Gastrocnemius medialis (tissue), 4 donors: ENCODE measurements around the gene REEP1.

ENCODE experiments used
- POLR2A ChIP-seq, 2 donors: fragments of 450-650 bp; IDR thresholded peaks; one replicate each; pipeline ENCODE4 v1.6.1; 2017; ENCODE audit warnings: antibody characterized with exemption in 2 of 2, mild to moderate bottlenecking in 2 of 2, moderate library complexity in 2 of 2
- TF ChIP-seq, protein P1 (sequence below), 5 experiments: fragments of 450-650 bp in 3 of 5; fragments of 200-600 bp in 2 of 5; sonication (generic) in 2 of 5; IDR thresholded peaks in 4 of 5; conservative IDR thresholded peaks in 1 of 5; 1 replicate in 4 of 5; 2 replicates in 1 of 5; pipeline ENCODE4 v1.5.1; 2016 to 2019; ENCODE audit warnings: antibody characterized with exemption in 5 of 5, mild to moderate bottlenecking in 3 of 5, moderate library complexity in 3 of 5

DNA sequence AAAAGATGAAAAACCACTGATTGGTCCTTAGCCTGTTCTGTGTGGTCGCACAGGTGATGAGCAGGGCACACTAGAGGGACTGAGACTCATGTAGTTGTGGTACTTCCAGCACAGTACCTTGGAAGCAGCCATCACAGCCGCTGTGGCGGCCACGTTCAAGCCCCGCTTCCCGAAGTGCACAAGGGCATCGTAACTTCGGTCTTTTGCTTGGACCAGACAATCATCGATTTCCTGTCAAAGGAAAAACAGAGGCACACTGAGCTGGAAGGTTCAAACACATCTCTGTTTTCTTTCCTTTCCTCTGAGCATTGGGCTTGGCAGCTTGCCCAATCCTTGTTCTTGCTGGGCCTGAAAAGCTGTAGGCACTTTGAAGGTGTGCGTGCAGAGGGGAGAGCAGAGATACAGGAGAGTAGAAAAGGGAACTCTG lies 85.6 kb downstream of the REEP1 start:
- TF ChIP-seq, protein P1, sequence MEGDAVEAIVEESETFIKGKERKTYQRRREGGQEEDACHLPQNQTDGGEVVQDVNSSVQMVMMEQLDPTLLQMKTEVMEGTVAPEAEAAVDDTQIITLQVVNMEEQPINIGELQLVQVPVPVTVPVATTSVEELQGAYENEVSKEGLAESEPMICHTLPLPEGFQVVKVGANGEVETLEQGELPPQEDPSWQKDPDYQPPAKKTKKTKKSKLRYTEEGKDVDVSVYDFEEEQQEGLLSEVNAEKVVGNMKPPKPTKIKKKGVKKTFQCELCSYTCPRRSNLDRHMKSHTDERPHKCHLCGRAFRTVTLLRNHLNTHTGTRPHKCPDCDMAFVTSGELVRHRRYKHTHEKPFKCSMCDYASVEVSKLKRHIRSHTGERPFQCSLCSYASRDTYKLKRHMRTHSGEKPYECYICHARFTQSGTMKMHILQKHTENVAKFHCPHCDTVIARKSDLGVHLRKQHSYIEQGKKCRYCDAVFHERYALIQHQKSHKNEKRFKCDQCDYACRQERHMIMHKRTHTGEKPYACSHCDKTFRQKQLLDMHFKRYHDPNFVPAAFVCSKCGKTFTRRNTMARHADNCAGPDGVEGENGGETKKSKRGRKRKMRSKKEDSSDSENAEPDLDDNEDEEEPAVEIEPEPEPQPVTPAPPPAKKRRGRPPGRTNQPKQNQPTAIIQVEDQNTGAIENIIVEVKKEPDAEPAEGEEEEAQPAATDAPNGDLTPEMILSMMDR (IDR thresholded peaks at IDR 0.05 in 4 of 5, conservative IDR thresholded peaks at IDR 0.05 in 1 of 5) = no peak
- no peak for TF ChIP-seq POLR2A (IDR thresholded peaks at IDR 0.05)
